ENCODE results near the gene EIF1B.
A peak's percentile ranks its signal among the peaks of the same experiment; 100 is the strongest.

The EIF1B gene

GRCh38 chr3:40309925-40310695 is 603 bp downstream of the EIF1B start:
- DNase-seq = peak; percentile 21

GRCh38 chr3:40310705-40311104 is 1.2 kb downstream of the EIF1B start:
- peak; percentile 1 for DNase-seq

- DNase-seq = no peak
Observed at GRCh38 chr3:40312661-40313226, 3.2 kb downstream of the EIF1B start.

- no peak for DNase-seq
Observed at GRCh38 chr3:40313975-40314860, 4.7 kb downstream of the EIF1B start.

DNA sequence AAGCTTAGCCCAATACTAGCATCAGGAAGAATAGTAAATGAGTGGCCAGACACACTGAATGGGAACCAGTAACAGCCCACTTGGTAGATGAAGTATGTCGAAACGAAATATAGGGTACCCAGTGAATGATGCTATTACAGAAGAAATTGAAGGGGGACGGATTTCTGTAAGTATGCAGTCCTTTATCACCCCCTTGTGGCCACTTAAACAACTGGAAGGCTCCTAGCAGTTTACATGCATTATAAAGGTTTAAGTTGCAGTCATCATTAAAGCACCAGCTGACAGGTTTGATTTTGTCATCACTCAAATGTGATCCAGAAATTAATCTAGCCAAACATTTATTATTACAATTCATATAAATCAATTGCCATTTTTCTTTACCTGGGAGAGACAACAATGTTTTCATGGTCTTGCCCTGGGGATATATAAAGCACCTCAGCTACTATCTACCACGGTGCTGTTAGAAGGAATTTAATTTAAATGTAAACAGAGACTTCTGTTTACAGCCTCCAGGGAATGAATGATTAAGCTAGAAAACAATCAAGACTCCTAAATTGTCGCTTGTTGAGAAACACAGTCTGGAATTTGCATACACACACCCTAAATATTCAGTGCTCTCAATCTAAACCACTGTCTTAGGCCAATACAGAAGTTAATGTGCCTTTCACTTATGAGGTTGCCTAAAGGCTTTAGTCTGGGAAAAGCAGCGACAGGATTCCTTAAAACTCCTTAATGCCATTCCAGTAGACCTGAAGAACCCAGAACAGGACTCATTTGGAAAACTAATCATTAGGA is 7.8 kb downstream of the EIF1B start:
- DNase-seq = peak; percentile 50

DNA sequence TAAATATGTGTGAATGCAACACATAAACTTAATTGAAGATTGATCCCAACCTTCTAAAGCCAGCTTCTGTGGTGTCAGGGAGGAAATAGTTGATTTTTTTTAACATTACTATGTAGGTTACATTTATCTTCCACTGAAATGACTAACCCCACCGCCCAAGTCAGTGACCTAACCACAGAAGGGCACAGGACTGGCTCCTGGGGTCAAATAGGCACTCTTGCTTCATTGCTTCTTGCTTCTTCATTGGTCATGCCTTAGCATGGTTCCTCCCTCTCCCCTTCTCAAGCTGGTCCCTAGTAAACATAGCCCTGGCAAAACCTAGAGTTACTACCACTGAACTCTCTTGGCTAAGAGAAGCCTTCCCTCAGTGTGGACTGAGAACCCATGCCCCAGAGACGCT is 12.3 kb downstream of the EIF1B start:
- no peak for DNase-seq

DNA sequence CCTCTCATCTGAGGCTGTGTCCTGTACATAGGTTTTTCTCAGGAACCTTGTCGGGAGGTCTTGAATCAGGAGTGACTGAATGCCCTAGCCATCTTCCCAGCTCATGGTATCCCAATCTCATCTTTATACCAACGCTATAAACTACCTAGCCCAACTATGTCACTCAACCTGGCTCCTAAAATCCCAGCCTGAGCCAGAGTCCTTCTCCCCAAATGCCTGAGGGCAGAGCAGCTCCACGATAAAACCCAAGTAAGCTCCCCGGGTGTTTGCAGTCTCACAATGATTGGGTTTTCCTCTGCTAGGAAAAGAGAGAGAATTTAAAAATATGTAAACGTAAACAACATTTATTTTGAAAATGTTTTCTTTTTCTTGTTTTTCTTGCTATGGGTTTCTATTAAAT is 14.4 kb downstream of the EIF1B start:
- no peak for DNase-seq

GRCh38 chr3:40324621-40325020 is 15.1 kb downstream of the EIF1B start:
- DNase-seq = no peak

GRCh38 chr3:40325465-40325864 is 16.0 kb downstream of the EIF1B start:
- no peak for DNase-seq

GRCh38 chr3:40328374-40328773 is 18.9 kb downstream of the EIF1B start:
- no peak for DNase-seq

DNA sequence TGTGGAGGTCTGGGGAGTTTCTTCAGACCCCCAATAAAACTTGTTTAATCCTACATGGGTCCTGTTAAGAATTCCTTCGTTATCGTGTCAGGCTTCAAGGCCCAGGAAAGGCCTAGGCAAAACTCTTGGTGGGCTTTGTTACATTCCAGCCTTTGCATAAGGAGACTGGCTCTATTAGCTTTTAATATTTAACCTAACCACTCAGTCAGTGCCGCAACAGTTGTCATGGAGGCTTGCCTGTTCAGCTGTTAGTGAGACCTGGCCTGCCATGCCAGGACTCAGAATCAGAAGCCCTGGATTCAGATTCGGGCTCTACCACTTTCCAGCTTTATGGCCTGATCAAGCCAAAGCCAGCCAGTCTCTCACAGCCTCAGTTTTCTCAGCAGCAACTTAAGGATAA is 19.6 kb downstream of the EIF1B start:
- no peak for DNase-seq

- DNase-seq = no peak
Observed at GRCh38 chr3:40332684-40333083, 23.2 kb downstream of the EIF1B start.

GRCh38 chr3:40333416-40333815 is 23.9 kb downstream of the EIF1B start:
- no peak for DNase-seq

- DNase-seq = no peak
Observed at GRCh38 chr3:40333852-40334251, 24.3 kb downstream of the EIF1B start.

DNA sequence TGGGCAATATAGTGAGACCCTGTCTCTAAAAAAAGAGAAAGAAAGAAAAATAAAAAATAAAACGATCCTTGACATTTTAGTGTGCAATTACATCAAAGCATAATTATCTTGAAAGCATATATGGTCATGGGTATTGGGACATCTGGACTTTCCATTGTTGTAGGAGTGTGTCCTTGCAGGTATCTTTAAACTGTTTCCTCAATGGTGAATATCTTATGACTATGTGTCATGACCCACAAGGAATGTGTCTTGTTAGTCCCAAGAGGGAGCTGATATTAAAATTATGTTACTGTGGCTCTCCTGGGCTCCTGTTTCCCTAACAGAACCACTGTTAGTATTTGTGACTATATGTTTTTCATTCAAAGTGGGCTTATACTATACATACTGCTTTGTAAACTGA is 26.6 kb downstream of the EIF1B start:
- no peak for DNase-seq

- no peak for DNase-seq
Observed at GRCh38 chr3:40336511-40337135, 27.1 kb downstream of the EIF1B start.

DNA sequence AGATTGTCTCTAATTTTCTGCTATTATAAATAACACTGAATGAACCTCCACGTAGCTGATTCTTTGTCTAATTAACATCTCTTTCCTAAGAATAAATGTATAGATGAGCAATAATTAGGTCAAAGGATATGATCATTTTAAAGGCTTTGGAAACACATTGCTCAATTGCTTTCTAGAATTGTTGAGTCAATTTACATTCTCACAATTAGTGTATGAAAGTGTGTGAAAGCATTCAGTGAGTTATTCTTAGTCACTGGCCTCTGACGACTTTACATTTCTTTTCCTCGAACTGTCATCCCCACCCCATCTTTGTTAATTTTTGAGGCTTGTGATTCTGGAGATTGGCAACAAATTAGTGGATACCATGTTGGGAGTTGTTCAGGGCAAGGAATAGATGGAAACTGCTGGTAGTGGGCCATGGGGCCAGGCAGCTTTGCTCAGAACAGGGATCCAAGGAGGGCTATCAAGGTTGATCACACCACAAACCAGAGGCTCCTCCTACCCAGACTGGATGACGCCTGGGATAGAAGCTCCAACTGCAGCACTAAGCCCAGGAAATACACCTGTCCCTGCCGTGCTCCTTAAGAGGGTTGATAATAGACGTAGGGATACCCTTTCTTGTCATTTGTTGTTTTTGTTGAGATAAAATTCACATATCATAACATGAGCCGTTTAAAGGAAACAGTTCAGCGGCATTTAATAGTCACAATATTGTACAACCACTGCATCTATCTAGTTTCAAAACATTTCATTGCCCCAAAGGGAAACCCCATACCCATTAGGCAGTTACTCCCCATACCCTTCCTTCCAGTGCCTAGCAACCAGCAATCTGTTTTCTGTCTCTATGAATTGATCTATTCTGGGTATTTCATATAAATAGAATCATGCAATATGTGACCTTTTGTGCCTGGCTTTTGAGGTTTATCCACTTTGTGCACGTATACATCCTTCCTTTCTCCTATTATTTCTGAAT is 27.9 kb downstream of the EIF1B start:
- no peak for DNase-seq

- no peak for DNase-seq
Observed at GRCh38 chr3:40339871-40340270, 30.4 kb downstream of the EIF1B start.

DNA sequence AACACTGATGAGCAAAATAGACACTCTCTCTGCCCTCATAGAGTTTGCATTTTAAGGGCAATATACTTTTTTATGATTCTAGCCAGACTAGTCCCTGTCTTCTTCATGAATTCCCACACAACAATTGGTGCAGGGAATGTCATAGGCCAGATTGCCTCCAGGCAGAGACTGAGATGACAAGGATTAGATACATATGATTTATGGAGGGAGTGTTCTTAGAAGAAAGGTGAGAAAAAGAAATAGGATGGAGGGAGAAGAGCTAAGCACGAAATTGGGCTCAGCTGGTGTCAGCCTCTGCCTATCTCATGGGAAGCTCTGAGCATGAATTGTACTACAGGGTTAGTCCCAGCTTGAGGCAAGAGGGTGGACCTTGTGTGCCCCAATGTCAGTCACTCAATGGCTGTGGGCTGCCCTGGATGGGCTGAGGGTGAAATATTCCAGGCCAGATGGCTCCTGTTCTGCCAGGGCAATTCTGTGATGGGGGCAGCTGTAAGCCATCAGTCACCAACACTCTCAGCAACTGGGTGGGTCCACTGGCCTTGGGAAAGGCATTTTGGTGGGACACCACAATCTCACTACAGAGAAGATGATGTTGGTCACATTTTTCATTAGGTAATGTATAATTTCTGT is 31.1 kb downstream of the EIF1B start:
- no peak for DNase-seq

DNA sequence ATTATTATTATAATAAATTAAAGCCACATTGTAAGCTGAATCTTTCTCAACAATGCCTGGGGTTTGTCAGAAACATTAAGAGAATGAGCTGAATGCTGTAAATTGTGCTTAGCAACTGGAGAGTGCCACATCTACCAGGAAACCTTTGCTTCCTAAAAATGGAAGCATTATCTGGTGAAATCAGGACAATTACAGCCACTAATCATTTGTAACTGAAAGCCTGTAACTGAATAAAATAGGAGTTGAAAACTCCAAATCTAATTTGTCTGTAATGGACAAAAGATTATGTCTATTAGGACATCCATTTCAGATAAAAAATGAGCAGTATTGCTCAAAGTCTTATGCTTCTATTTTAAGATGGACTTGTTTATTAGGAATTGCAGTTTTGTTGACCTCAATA is 32.2 kb downstream of the EIF1B start:
- no peak for DNase-seq

DNA sequence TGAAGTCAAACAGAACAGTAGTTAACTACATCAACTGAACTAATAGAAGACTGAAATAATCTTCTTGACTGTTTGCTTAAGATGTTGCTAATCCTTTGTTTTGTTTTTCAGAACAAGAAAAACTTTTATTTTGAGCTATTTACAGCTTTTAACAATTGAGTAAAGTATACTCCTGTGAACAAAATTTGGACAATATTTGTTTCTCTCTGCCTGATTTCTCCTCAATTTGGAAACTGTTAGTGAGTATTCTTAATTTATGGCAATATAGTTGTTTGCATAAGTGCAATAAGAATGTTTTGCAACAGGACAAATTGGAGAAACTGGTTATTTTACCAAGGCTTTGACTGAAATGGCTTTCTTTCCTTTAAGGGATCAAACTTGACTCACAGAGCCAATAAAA is 41.0 kb downstream of the EIF1B start:
- DNase-seq = no peak
